A549 (cell line): ENCODE data around the gene FBXO3. TPM values are rescaled to one million over a fixed set of nuclear protein-coding genes. Genes with fewer than 3 reads are reported as not detected.

Experiments used
- ATAC-seq, 2 experiments: fragments of 200-7000 bp in 1 of 2; fragments of >200 bp in 1 of 2; cut with Nextera tagmentation in 1 of 2; cut with Tn5 transposase in 1 of 2; 3 replicates each; pipeline versions ENCODE4 v1.8.0 to v1.9.1; 2018 to 2020; ENCODE audit warnings: mild to moderate bottlenecking in 1 of 2, moderate library complexity in 1 of 2
- CTCF ChIA-PET: fragments of 300-600 bp; sonication (Branson Sonifier 250); formaldehyde crosslinking; extraction: SDS; loops from one replicate; lab custom pipeline; 2021; ENCODE audit warnings: antibody characterized with exemption, inconsistent platforms; lab: Yijun Ruan, JAX
- POLR2A ChIA-PET: fragments of 350-600 bp; formaldehyde crosslinking; extraction: SDS; loops from one replicate; lab custom pipeline; 2021; ENCODE audit warnings: antibody characterized with exemption, inconsistent platforms; lab: Yijun Ruan, JAX
- DNase-seq, 2 experiments: peaks; one replicate each; pipeline versions ENCODE4 v3.0.0 to v3.0.0-alpha.2; 2011 to 2016; ENCODE audit warnings: low read depth in 1 of 2, low spot score in 1 of 2
- FAIRE-seq: peaks from 2 replicates; lab custom pipeline; 2011; peaks lifted over from hg19 to GRCh38; lab: Jason Lieb, UNC
- H3K27ac ChIP-seq, 2 experiments: fragments of >200 bp; sonication (Bioruptor Twin); formaldehyde crosslinking; 3 replicates each; pipeline ENCODE4 v1.5.1; 2016 to 2017
- H3K4me1 ChIP-seq: fragments of >200 bp; sonication (Bioruptor Twin); formaldehyde crosslinking; 3 replicates; pipeline ENCODE4 v1.6.1; 2016
- H3K4me2 ChIP-seq: fragments of >200 bp; sonication (Bioruptor Twin); formaldehyde crosslinking; 3 replicates; pipeline ENCODE4 v1.6.1; 2016
- H3K4me3 ChIP-seq: fragments of >200 bp; sonication (Bioruptor Twin); formaldehyde crosslinking; 3 replicates; pipeline ENCODE4 v1.5.1; 2016
- H3K9me3 ChIP-seq: fragments of >200 bp; sonication (Bioruptor Twin); formaldehyde crosslinking; 3 replicates; pipeline ENCODE4 v1.6.1; 2016
- ATOH8 ChIP-seq: fragments of 250-450 bp; sonication (Bioruptor Pico); IDR thresholded peaks from 2 replicates; pipeline ENCODE4 v1.5.0; 2020; ENCODE audit warnings: low read depth, mild to moderate bottlenecking, moderate library complexity
- BHLHE40 ChIP-seq: IDR thresholded peaks from 2 replicates; pipeline ENCODE4 v1.6.1; 2012; ENCODE audit warnings: low read depth, low read length, inconsistent platforms
- CBX2 ChIP-seq: fragments of 200-600 bp; sonication (generic); IDR thresholded peaks from 2 replicates; pipeline ENCODE4 v1.6.1; 2016; ENCODE audit warnings: low read depth, mild to moderate bottlenecking, borderline replicate concordance
- CEBPB ChIP-seq, 2 experiments: fragments of >200 bp in 1 of 2; sonication (Bioruptor Twin) in 1 of 2; formaldehyde crosslinking in 1 of 2; IDR thresholded peaks; 2 replicates each; pipeline ENCODE4 v1.6.1; 2012 to 2016
- EHF ChIP-seq: fragments of 250-450 bp; sonication (Bioruptor Pico); IDR thresholded peaks from 2 replicates; pipeline ENCODE4 v1.5.0; 2020; ENCODE audit warnings: mild to moderate bottlenecking
- EHMT2 ChIP-seq: fragments of 200-600 bp; sonication (generic); IDR thresholded peaks from 2 replicates; pipeline ENCODE4 v1.6.1; 2016; ENCODE audit warnings: antibody characterized with exemption, low read depth, mild to moderate bottlenecking, moderate library complexity
- FOXS1 ChIP-seq: fragments of 250-450 bp; sonication (Bioruptor Pico); IDR thresholded peaks from 2 replicates; pipeline ENCODE4 v1.5.0; 2020; ENCODE audit warnings: mild to moderate bottlenecking, moderate library complexity
- HDAC2 ChIP-seq: fragments of 200-600 bp; sonication (generic); IDR thresholded peaks from 2 replicates; pipeline ENCODE4 v1.6.1; 2016
- HOXB5 ChIP-seq: fragments of 250-450 bp; sonication (Bioruptor Pico); IDR thresholded peaks from 2 replicates; pipeline ENCODE4 v1.5.0; 2020; ENCODE audit warnings: mild to moderate bottlenecking, moderate library complexity
- JUNB ChIP-seq: fragments of >200 bp; sonication (Bioruptor Twin); formaldehyde crosslinking; IDR thresholded peaks from 2 replicates; pipeline ENCODE4 v1.6.1; 2016
- MAZ ChIP-seq: fragments of 150-350 bp; IDR thresholded peaks from 2 replicates; pipeline ENCODE4 v1.6.1; 2014; ENCODE audit warnings: antibody characterized with exemption, low read depth, low read length, borderline replicate concordance
- NFE2L2 ChIP-seq: fragments of 150-350 bp; conservative IDR thresholded peaks from 2 replicates; pipeline ENCODE4 v1.6.1; 2014; ENCODE audit warnings: low read length
- NPAS2 ChIP-seq: fragments of 250-450 bp; sonication (Bioruptor Pico); IDR thresholded peaks from 2 replicates; pipeline ENCODE4 v1.8.0; 2022; ENCODE audit warnings: mild to moderate bottlenecking, moderate library complexity, borderline replicate concordance
- PBX3 ChIP-seq: IDR thresholded peaks from 2 replicates; pipeline ENCODE4 v1.6.1; 2012
- PHF8 ChIP-seq: fragments of 200-600 bp; sonication (generic); IDR thresholded peaks from 2 replicates; pipeline ENCODE4 v1.6.1; 2016; ENCODE audit warnings: low read depth, mild to moderate bottlenecking, antibody characterized with exemption, moderate library complexity, borderline replicate concordance
- RAD21 ChIP-seq, 2 experiments: fragments of >200 bp in 1 of 2; sonication (Bioruptor Twin) in 1 of 2; formaldehyde crosslinking in 1 of 2; IDR thresholded peaks in 1 of 2; conservative IDR thresholded peaks in 1 of 2; 2 replicates in 1 of 2; 3 replicates in 1 of 2; pipeline ENCODE4 v1.6.1; 2012 to 2018; ENCODE audit warnings: inconsistent platforms in 1 of 2
- REST ChIP-seq: fragments of 200-600 bp; sonication (generic); IDR thresholded peaks from 2 replicates; pipeline ENCODE4 v1.6.1; 2016; ENCODE audit warnings: antibody characterized with exemption, mild to moderate bottlenecking, moderate library complexity
- SMC3 ChIP-seq: fragments of >200 bp; sonication (Bioruptor Twin); formaldehyde crosslinking; IDR thresholded peaks from 3 replicates; pipeline ENCODE4 v1.6.1; 2018; ENCODE audit warnings: inconsistent platforms
- SREBF2 ChIP-seq: fragments of 450-650 bp; IDR thresholded peaks from 2 replicates; pipeline ENCODE4 v1.6.1; 2014; ENCODE audit warnings: mild to moderate bottlenecking, moderate library complexity
- TFCP2L1 ChIP-seq: fragments of 250-450 bp; sonication (Bioruptor Pico); IDR thresholded peaks from 2 replicates; pipeline ENCODE4 v1.5.0; 2021; ENCODE audit warnings: mild to moderate bottlenecking
- TP53 ChIP-seq: fragments of 250-450 bp; sonication (Bioruptor Pico); IDR thresholded peaks from 2 replicates; pipeline ENCODE4 v1.5.0; 2021; ENCODE audit warnings: mild to moderate bottlenecking, moderate library complexity
- ZFP36 ChIP-seq: fragments of 450-650 bp; IDR thresholded peaks from 2 replicates; pipeline ENCODE4 v1.6.1; 2014; ENCODE audit warnings: borderline replicate concordance; ENCODE audit not compliant: partially characterized antibody
- WGBS: methylation state at CpG from one replicate; pipeline ENCODE4 v1.1.6; 2017; ENCODE audit errors: missing lambda C conversion rate; 5-methylcytosine and 5-hydroxymethylcytosine counted together
- polyA plus RNA-seq, 4 experiments: library from polyadenylated mRNA; depleted of rRNA in 3 of 4; stranded (reverse); fragments of >200 nt; fragmentation: RNase III in 1 of 4; extraction: RNeasy Plus Mini Kit Qiagen cat#74134 plus additional on column Dnase treatment in 1 of 4; gene quantifications; 2 replicates in 3 of 4; 3 replicates in 1 of 4; pipeline ENCODE4 v1.2.3, GENCODE V29; 2011 to 2017
- TF ChIP-seq, protein P1 (sequence below): fragments of >200 bp; sonication (Bioruptor Twin); formaldehyde crosslinking; IDR thresholded peaks from 2 replicates; pipeline ENCODE4 v1.6.1; 2016
- TF ChIP-seq, protein P2 (sequence below): fragments of 150-350 bp; IDR thresholded peaks from 2 replicates; pipeline ENCODE4 v1.6.1; 2014; ENCODE audit warnings: low read depth, mild to moderate bottlenecking, low read length
- TF ChIP-seq, protein P3 (sequence below): IDR thresholded peaks from 2 replicates; pipeline ENCODE4 v1.6.1; 2012

FBXO3 gene
- polyA plus RNA-seq, 2 of the 4 experiments (the other 2 are of a cell fraction) = 22.5 to 42.6 TPM

GRCh38 chr11:33723238-33723881 lies 51.0 kb downstream of the FBXO3 start (continued):
- no peak for TF ChIP-seq NFE2L2
- no peak for TF ChIP-seq ATOH8 (CRISPR knock-in tag)
- no peak for TF ChIP-seq BHLHE40
- TF ChIP-seq HDAC2 = no peak
- no peak for TF ChIP-seq PHF8
- TF ChIP-seq REST = no peak

- ATAC-seq = peak; percentile 39 to 47
- peak overlapping the region; percentile 84 for H3K4me2 ChIP-seq
- WGBS = 32% methylated on average over 2 of the region's 2 CpGs
- peak in 1 of 2 experiments; percentile 58 for DNase-seq
- peaks cover 62% of the 10 kb centered on the region for H3K4me1 ChIP-seq
- no peak overlapping the region for H3K4me3 ChIP-seq
- FAIRE-seq = no peak
- H3K9me3 ChIP-seq = no peaks in the 10 kb centered on the region
- POLR2A ChIA-PET = interaction anchor here (1.3 to 1.5 kb wide), 2 partner anchors 14 to 21 kb away, joined by 3 to 10 read pairs; partner anchors contain the start of gene CD59
- peak overlapping the region; percentile 80 to 90 for H3K27ac ChIP-seq
- CTCF ChIA-PET = interaction anchor here (1.0 to 1.5 kb wide), 3 partner anchors 12 to 361 kb away, joined by 3 to 6 read pairs (median 4); no protein-coding TSS in a partner anchor
- TF ChIP-seq EHMT2 (no peak), REST (no peak), JUNB (no peak), SMC3 (no peak), PBX3 (no peak), RAD21 (conservative IDR thresholded peaks at IDR 0.05 in 1 of 2, IDR thresholded peaks at IDR 0.05 in 1 of 2) (no peak), EHF (CRISPR knock-in tag) (no peak), FOXS1 (CRISPR knock-in tag) (0 out of 2 replicates have a peak, but pooled peaks have one; percentile 46), HOXB5 (CRISPR knock-in tag) (0 out of 2 replicates have a peak, but pooled peaks have one; percentile 49), TFCP2L1 (CRISPR knock-in tag) (no peak), CEBPB (IDR thresholded peaks at IDR 0.05) (peak in 1 of 2 experiments; percentile 53; a peak in 2 of 4 replicates), PHF8 (no peak), TP53 (CRISPR knock-in tag) (no peak), CBX2 (no peak), SREBF2 (no peak), MAZ (no peak), NPAS2 (no peak), ZFP36 (no peak)
- TF ChIP-seq, protein P1, sequence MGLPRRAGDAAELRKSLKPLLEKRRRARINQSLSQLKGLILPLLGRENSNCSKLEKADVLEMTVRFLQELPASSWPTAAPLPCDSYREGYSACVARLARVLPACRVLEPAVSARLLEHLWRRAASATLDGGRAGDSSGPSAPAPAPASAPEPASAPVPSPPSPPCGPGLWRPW = no peak
- TF ChIP-seq, protein P2, sequence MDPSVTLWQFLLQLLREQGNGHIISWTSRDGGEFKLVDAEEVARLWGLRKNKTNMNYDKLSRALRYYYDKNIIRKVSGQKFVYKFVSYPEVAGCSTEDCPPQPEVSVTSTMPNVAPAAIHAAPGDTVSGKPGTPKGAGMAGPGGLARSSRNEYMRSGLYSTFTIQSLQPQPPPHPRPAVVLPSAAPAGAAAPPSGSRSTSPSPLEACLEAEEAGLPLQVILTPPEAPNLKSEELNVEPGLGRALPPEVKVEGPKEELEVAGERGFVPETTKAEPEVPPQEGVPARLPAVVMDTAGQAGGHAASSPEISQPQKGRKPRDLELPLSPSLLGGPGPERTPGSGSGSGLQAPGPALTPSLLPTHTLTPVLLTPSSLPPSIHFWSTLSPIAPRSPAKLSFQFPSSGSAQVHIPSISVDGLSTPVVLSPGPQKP = no peak
- TF ChIP-seq, protein P3, sequence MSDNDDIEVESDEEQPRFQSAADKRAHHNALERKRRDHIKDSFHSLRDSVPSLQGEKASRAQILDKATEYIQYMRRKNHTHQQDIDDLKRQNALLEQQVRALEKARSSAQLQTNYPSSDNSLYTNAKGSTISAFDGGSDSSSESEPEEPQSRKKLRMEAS = 0 out of 2 replicates have a peak, but pooled peaks have one; percentile 3
These were observed 51.6 kb downstream of the FBXO3 start for GRCh38 chr11:33722590-33723234.
